ENCODE measurements around the gene HOXA10.
A peak's percentile ranks its signal among the peaks of the same experiment; 100 is the strongest.

The HOXA10 gene

GRCh38 chr7:27189997-27190748 lies 16.1 kb upstream of the HOXA10 start:
- no peak for DNase-seq

- no peak for DNase-seq
Measured at GRCh38 chr7:27189295-27189996, 15.3 kb upstream of the HOXA10 start.

GRCh38 chr7:27188386-27189294 lies 14.5 kb upstream of the HOXA10 start:
- peak; percentile 42 for DNase-seq

- DNase-seq = no peak
Measured at GRCh38 chr7:27187475-27188385, 13.6 kb upstream of the HOXA10 start.

GRCh38 chr7:27186668-27187474 lies 12.8 kb upstream of the HOXA10 start:
- DNase-seq = no peak

- no peak for DNase-seq
Measured at GRCh38 chr7:27185854-27186667, 11.9 kb upstream of the HOXA10 start.

- no peak for DNase-seq
Measured at GRCh38 chr7:27185013-27185853, 11.1 kb upstream of the HOXA10 start, which contains the start of gene HOXA11. Gene HOXA11 (minus strand): TSS chr7:27185232. CDS start chr7:27185144, 88 bp downstream.

GRCh38 chr7:27184337-27185012 lies 10.4 kb upstream of the HOXA10 start:
- no peak for DNase-seq

- DNase-seq = no peak
Measured at GRCh38 chr7:27183682-27184336, 9.7 kb upstream of the HOXA10 start.

GRCh38 chr7:27182861-27183681 lies 9.0 kb upstream of the HOXA10 start:
- DNase-seq = no peak

GRCh38 chr7:27182285-27182841 lies 8.2 kb upstream of the HOXA10 start:
- no peak for DNase-seq

GRCh38 chr7:27181795-27182275 lies 7.7 kb upstream of the HOXA10 start:
- no peak for DNase-seq

GRCh38 chr7:27180431-27181420 lies 6.6 kb upstream of the HOXA10 start:
- no peak for DNase-seq

GRCh38 chr7:27179503-27180430 lies 5.6 kb upstream of the HOXA10 start:
- peak; percentile 62 for DNase-seq

Measured in CD4-positive, alpha-beta T cell treated with Interleukin-12 subunit alpha and Interleukin-12 subunit beta, for 1 hour (primary cell).